Kidney capillary endothelial cell (primary cell): ENCODE data around the gene SMIM10.
"Not testable (repeated sequence)": the region's sequence is repeated elsewhere in the genome, so short reads cannot be mapped to it uniquely, and the experiment has no call there.

Source experiments
- DNase-seq: peaks from one replicate; pipeline ENCODE4 v3.0.0-alpha.2; 2018; ENCODE audit warnings: low spot score

The SMIM10 gene

GRCh38 chrX:134990801-134991481, at the start of gene SMIM10:
Gene SMIM10, plus strand, starts transcription at chrX:134990991. Its CDS starts 105 bp downstream, at chrX:134991096.
- peak; percentile 20 for DNase-seq

- not testable (repeated sequence) for DNase-seq
Observed at GRCh38 chrX:134946364-134946763, 44.4 kb upstream of the SMIM10 start.

GRCh38 chrX:134948333-134949241, 42.2 kb upstream of the SMIM10 start:
- peak; percentile 15 for DNase-seq

- DNase-seq = peak; percentile 45
Observed at GRCh38 chrX:134949271-134949670, 41.5 kb upstream of the SMIM10 start.

- no peak for DNase-seq
Observed at GRCh38 chrX:134957836-134958235, 33.0 kb upstream of the SMIM10 start.

GRCh38 chrX:134960366-134960765, 30.4 kb upstream of the SMIM10 start:
- DNase-seq = not testable (repeated sequence)

GRCh38 chrX:134963041-134963440, 27.8 kb upstream of the SMIM10 start:
- DNase-seq = no peak

GRCh38 chrX:134969726-134970125, 21.1 kb upstream of the SMIM10 start:
- DNase-seq = no peak

- DNase-seq = no peak
Observed at GRCh38 chrX:134971926-134972325, 18.9 kb upstream of the SMIM10 start.

GRCh38 chrX:134975516-134975915, 15.3 kb upstream of the SMIM10 start:
- no peak for DNase-seq

GRCh38 chrX:134981910-134982309, 8.9 kb upstream of the SMIM10 start:
- no peak for DNase-seq

GRCh38 chrX:134982748-134983147, 8.0 kb upstream of the SMIM10 start:
- DNase-seq = no peak

GRCh38 chrX:134985479-134985878, 5.3 kb upstream of the SMIM10 start:
- no peak for DNase-seq

GRCh38 chrX:134990475-134990800, 353 bp upstream of the SMIM10 start:
- DNase-seq = no peak

GRCh38 chrX:134997646-134998045, 6.9 kb downstream of the SMIM10 start:
- no peak for DNase-seq

GRCh38 chrX:134998246-134998645, 7.5 kb downstream of the SMIM10 start:
- DNase-seq = no peak

- DNase-seq = peak; percentile 31
Observed at GRCh38 chrX:134999469-134999868, 8.7 kb downstream of the SMIM10 start.

GRCh38 chrX:135000516-135000915, 9.7 kb downstream of the SMIM10 start:
- DNase-seq = no peak

GRCh38 chrX:135003876-135004623, 13.3 kb downstream of the SMIM10 start:
- DNase-seq = peak; percentile 81

- DNase-seq = no peak
Observed at GRCh38 chrX:135006187-135006586, 15.4 kb downstream of the SMIM10 start.

- DNase-seq = no peak
Observed at GRCh38 chrX:135009057-135009610, 18.3 kb downstream of the SMIM10 start.

GRCh38 chrX:135009838-135010237, 19.0 kb downstream of the SMIM10 start:
- no peak for DNase-seq
